A673 (cell line): Measurements from ENCODE around the gene FHL2. TPM values are rescaled to one million over a fixed set of nuclear protein-coding genes. Genes with fewer than 3 reads are reported as not detected.

Experiments
- BruUV-seq: library from RNA; stranded (reverse); fragments of 400-500 nt; replicated peaks from 2 replicates; lab custom pipeline; 2021; lab: Mats Ljungman, UMichigan
- CTCF ChIA-PET: fragments of 300-600 bp; sonication (Branson Sonifier 250); formaldehyde crosslinking; loops from one replicate; lab custom pipeline; 2022; ENCODE audit warnings: antibody characterized with exemption; lab: Charles Lee
- POLR2A ChIA-PET: fragments of 300-600 bp; sonication (Branson Sonifier 250); formaldehyde crosslinking; loops from one replicate; lab custom pipeline; 2022; ENCODE audit warnings: antibody characterized with exemption; ENCODE audit not compliant: low non-redundant PET; lab: Charles Lee
- DNase-seq: peaks from one replicate; pipeline ENCODE4 v3.0.0-alpha.2; 2015; ENCODE audit warnings: low spot score
- H3K27ac ChIP-seq: fragments of 200-600 bp; sonication (generic); 2 replicates; pipeline ENCODE4 v1.5.1; 2016; ENCODE audit warnings: mixed run types, low read depth, mild to moderate bottlenecking, mixed read lengths, antibody characterized with exemption, low read length; ENCODE audit not compliant: poor library complexity, severe bottlenecking
- H3K27me3 ChIP-seq: fragments of 200-600 bp; sonication (generic); replicated peaks from 2 replicates; pipeline ENCODE4 v1.6.1; 2017; ENCODE audit warnings: mixed run types, low read depth, mild to moderate bottlenecking, mixed read lengths, antibody characterized with exemption, low read length; ENCODE audit not compliant: insufficient read depth, poor library complexity
- H3K36me3 ChIP-seq: fragments of 200-600 bp; sonication (generic); 2 replicates; pipeline ENCODE4 v1.6.1; 2016; ENCODE audit warnings: mixed run types, mild to moderate bottlenecking, mixed read lengths, antibody characterized with exemption, low read length; ENCODE audit not compliant: insufficient read depth, poor library complexity, severe bottlenecking
- H3K4me1 ChIP-seq: fragments of 200-600 bp; sonication (generic); 2 replicates; pipeline ENCODE4 v1.6.1; 2017; ENCODE audit warnings: mixed run types, mild to moderate bottlenecking, mixed read lengths, antibody characterized with exemption, low read length; ENCODE audit not compliant: insufficient read depth, poor library complexity, severe bottlenecking
- H3K4me3 ChIP-seq: fragments of 200-600 bp; sonication (generic); 2 replicates; pipeline ENCODE4 v1.5.1; 2016; ENCODE audit warnings: low read depth, mixed run types, mild to moderate bottlenecking, mixed read lengths, low read length; ENCODE audit not compliant: poor library complexity, severe bottlenecking
- H3K9me3 ChIP-seq: fragments of 200-600 bp; sonication (generic); 2 replicates; pipeline ENCODE4 v1.6.1; 2016; ENCODE audit warnings: mixed run types, low read depth, mild to moderate bottlenecking, mixed read lengths, antibody characterized with exemption, low read length; ENCODE audit not compliant: poor library complexity, severe bottlenecking
- EZH2 ChIP-seq: fragments of 200-600 bp; sonication (generic); IDR thresholded peaks from 2 replicates; pipeline ENCODE4 v1.6.1; 2017; ENCODE audit warnings: borderline replicate concordance, low read depth, mild to moderate bottlenecking, mixed read lengths, antibody characterized with exemption, low read length; ENCODE audit not compliant: poor library complexity, severe bottlenecking
- intact Hi-C: fragments of 100-400 bp; cut with micrococcal nuclease; formaldehyde crosslinking; loops from one replicate; pipeline ENCODE4 v1.10.0; 2022; ENCODE audit not compliant: unreplicated experiment
- total RNA-seq: library from RNA; stranded (reverse); gene quantifications from 2 replicates; pipeline ENCODE4 v1.2.3, GENCODE V29; 2021
- TF ChIP-seq, protein P1 (sequence below): fragments of 300-800, 200-600 bp; sonication (generic); conservative IDR thresholded peaks from 2 replicates; pipeline ENCODE4 v1.5.1; 2017; ENCODE audit warnings: low read depth, mild to moderate bottlenecking, antibody characterized with exemption, low read length, moderate library complexity, mixed read lengths

FHL2 gene
- total RNA-seq, 1 experiment from 2014 or later: 4.7 TPM

DNA sequence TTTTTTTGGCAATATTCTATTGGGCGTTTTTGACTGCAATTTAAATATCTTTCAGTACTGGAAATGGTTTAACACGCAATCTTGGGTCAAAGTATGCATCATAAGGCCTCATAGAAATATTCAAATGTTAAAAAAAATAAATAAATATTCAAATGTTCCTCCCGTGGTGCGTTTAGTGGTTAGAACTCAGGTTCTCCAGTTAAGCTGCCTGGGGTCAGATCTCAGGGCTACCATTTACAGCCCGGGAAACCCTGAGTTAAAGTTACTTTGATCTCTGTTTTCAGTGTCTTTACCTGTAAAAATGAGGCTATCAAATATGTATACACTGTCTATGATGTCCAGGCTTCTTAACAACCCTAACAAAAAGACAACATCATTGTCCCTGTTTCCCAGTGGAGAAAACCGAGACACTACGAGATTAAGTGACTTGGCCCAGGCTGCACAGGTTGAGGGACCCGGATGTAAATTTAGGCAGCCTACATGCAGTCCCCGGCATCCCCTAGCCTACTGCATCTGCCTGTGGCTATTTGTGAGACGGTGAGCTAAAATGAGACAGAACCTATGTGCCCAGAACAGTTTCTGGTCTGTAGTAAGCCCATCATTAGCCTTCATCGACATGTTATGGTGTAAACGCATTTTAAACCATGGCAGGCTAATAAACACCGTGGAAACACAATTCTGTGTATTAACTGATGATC, 1.7 kb downstream of the FHL2 start:
- H3K27ac ChIP-seq: no peak overlapping the region
- CTCF ChIA-PET: interaction anchor here (0.7 kb wide), 1 partner anchor 52 kb away, joined by 8 read pairs; no protein-coding TSS in a partner anchor

GRCh38 chr2:105396254-105397024, 2.4 kb downstream of the FHL2 start:
- H3K4me1 ChIP-seq: no peaks in the 10 kb centered on the region
- no peaks in the 10 kb centered on the region for H3K9me3 ChIP-seq
- H3K27ac ChIP-seq: no peak overlapping the region
- no peak for DNase-seq
- no peaks in the 10 kb centered on the region for H3K27me3 ChIP-seq
- POLR2A ChIA-PET: no interaction called here
- no peak overlapping the region for H3K4me3 ChIP-seq
- intact Hi-C loops: no loop called here
- H3K36me3 ChIP-seq: no peaks in the 10 kb centered on the region
- CTCF ChIA-PET: interaction anchor here (0.7 kb wide), 1 partner anchor 51 kb away, joined by 8 read pairs; no protein-coding TSS in a partner anchor
- BruUV-seq: no TSS peak
- TF ChIP-seq EZH2: no peak
- TF ChIP-seq, protein P1, sequence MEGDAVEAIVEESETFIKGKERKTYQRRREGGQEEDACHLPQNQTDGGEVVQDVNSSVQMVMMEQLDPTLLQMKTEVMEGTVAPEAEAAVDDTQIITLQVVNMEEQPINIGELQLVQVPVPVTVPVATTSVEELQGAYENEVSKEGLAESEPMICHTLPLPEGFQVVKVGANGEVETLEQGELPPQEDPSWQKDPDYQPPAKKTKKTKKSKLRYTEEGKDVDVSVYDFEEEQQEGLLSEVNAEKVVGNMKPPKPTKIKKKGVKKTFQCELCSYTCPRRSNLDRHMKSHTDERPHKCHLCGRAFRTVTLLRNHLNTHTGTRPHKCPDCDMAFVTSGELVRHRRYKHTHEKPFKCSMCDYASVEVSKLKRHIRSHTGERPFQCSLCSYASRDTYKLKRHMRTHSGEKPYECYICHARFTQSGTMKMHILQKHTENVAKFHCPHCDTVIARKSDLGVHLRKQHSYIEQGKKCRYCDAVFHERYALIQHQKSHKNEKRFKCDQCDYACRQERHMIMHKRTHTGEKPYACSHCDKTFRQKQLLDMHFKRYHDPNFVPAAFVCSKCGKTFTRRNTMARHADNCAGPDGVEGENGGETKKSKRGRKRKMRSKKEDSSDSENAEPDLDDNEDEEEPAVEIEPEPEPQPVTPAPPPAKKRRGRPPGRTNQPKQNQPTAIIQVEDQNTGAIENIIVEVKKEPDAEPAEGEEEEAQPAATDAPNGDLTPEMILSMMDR: no peak

More for the DNA sequence above, 1.7 kb downstream of the FHL2 start:
- Histone ChIP-seq H3K4me3 (no peak overlapping the region), H3K4me1 (no peaks in the 10 kb centered on the region), H3K36me3 (no peaks in the 10 kb centered on the region), H3K27me3 (no peaks in the 10 kb centered on the region), H3K9me3 (no peaks in the 10 kb centered on the region)
- no TSS peak for BruUV-seq
- TF ChIP-seq, protein P1: no peak
- TF ChIP-seq EZH2: no peak
- DNase-seq: no peak
- POLR2A ChIA-PET: no interaction called here
- intact Hi-C loops: no loop called here

DNA sequence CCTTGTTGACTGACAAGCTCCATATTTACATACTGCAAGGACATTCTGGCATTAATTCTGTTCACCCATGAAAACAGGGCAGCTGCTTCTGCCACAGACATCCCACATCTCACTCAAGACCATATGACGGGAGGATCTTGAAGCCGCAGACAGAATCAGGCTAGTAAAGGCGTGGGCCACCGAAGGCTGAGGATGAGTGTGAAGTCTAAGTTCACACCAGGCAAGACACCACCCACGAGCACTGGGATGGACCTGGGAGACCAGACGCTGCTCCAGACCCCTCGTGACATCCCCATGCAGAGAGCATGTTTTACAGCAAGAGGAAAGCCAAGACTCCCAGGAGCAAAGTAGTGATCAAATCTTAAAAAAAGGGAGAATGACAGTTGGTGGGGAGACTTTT, 3.2 kb downstream of the FHL2 start:
- POLR2A ChIA-PET: no interaction called here
- TF ChIP-seq, protein P1: no peak
- no peak for TF ChIP-seq EZH2
- BruUV-seq: no TSS peak
- H3K27ac ChIP-seq: no peak overlapping the region
- no peaks in the 10 kb centered on the region for H3K9me3 ChIP-seq
- H3K36me3 ChIP-seq: no peaks in the 10 kb centered on the region
- CTCF ChIA-PET: no interaction called here
- H3K27me3 ChIP-seq: no peaks in the 10 kb centered on the region
- DNase-seq: no peak
- intact Hi-C loops: no loop called here
- H3K4me1 ChIP-seq: no peaks in the 10 kb centered on the region
- H3K4me3 ChIP-seq: no peak overlapping the region
